GM13976 (cell line): Measurements from ENCODE around the gene SELENOS.

Experiments used
- DNase-seq: peaks from one replicate; pipeline ENCODE4 v3.0.0; 2012; ENCODE audit warnings: low spot score
- in situ Hi-C: fragments of 300-500 bp; cut with MboI; formaldehyde crosslinking; loops from one replicate; pipeline ENCODE4 v1.12.0; 2022; ENCODE audit warnings: low sequenced_read_pairs, mixed read lengths, inconsistent platforms; ENCODE audit not compliant: unreplicated experiment
- TF ChIP-seq, protein P1 (sequence below): IDR thresholded peaks from 2 replicates; pipeline ENCODE4 v1.5.1; 2012; ENCODE audit warnings: borderline replicate concordance, mild to moderate bottlenecking; ENCODE audit not compliant: insufficient read depth; ENCODE audit errors: extremely low read depth, missing control alignments, control extremely low read depth

Gene SELENOS

DNA sequence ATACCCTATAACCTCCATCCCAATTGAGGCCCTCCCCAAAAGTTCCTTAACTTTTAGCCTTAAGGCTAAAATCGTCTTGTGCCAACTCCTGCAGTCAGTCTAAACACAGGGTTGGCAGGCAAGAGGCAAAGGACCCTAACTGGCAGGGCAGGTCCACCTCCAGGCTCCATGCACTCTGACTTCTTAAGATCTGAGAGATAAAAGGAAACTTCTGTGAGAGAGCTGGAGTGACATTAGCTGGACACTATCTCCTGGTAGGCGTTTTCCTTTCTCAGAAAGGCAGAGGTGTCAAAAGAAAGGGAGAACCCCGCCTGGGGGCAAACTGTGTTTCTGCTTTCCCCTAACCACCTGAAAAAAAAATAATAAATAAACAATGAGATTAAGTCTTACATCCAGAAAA lies 29.0 kb downstream of the SELENOS start:
- in situ Hi-C loops = no loop called here
- TF ChIP-seq, protein P1, sequence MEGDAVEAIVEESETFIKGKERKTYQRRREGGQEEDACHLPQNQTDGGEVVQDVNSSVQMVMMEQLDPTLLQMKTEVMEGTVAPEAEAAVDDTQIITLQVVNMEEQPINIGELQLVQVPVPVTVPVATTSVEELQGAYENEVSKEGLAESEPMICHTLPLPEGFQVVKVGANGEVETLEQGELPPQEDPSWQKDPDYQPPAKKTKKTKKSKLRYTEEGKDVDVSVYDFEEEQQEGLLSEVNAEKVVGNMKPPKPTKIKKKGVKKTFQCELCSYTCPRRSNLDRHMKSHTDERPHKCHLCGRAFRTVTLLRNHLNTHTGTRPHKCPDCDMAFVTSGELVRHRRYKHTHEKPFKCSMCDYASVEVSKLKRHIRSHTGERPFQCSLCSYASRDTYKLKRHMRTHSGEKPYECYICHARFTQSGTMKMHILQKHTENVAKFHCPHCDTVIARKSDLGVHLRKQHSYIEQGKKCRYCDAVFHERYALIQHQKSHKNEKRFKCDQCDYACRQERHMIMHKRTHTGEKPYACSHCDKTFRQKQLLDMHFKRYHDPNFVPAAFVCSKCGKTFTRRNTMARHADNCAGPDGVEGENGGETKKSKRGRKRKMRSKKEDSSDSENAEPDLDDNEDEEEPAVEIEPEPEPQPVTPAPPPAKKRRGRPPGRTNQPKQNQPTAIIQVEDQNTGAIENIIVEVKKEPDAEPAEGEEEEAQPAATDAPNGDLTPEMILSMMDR = no peak
- no peak for DNase-seq

DNA sequence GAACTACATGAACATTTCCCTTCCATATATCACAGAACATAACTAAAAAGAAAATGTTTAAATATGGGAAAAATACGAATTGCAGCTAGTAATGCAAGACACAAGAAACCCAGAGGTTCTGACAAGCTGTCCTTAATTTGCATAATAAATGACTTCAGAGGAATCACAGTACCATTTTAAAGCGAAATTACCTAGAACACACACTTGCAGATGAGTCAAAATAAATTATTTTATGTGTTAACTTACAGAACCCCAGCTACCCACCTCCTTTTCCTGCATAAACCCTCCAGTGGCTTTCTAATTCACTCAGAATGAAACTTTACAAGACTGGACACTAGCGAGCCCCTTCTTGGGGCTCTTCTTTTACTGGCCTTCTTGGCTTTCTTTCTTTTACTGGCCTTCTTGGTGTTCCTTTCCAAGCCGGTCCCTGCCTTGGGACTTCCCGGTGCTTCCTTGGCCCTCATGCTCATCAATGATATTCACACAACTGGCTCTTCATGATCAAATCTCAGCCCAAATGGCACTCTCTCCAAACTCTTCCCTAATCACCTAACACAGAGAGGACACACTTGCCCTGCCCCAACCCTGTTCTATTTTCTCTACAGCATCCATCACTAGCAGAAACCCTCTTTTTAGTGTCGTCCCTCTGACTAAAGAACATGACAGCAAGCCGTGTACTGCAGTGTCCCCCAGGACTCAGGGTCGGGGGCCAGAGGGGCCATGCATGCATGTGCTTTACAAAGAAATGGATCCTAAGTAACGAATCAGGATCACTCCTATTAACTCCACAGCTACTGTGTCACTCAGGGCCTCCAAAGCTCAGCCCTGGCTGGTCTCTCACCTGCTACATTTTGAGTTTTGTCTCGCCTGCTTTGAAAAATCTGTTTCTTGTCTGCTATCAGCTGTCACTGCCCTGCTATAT lies 30.2 kb downstream of the SELENOS start:
- in situ Hi-C loops = no loop called here
- DNase-seq = no peak

DNA sequence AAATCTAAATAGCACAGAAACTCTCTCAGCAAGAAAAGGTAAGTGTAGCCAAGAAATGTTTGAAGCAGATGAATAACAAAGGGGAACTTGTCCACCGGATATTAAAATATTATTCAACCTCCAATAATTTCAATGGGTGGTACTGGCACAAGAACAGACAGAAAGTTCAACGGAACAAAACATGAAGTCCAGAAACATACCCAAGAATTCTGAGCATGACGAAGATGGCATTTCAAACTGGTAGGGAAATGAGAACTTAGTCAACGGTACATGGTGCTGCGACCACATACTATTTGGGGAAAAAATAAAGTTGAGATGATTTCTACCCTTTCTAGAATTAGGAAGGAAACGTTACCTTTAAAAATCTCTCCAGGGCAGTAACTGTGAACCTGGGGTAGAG lies 30.9 kb downstream of the SELENOS start:
- TF ChIP-seq, protein P1 = no peak
- in situ Hi-C loops = no loop called here
- no peak for DNase-seq

More for the DNA sequence above, 30.2 kb downstream of the SELENOS start:
- TF ChIP-seq, protein P1 = no peak

DNA sequence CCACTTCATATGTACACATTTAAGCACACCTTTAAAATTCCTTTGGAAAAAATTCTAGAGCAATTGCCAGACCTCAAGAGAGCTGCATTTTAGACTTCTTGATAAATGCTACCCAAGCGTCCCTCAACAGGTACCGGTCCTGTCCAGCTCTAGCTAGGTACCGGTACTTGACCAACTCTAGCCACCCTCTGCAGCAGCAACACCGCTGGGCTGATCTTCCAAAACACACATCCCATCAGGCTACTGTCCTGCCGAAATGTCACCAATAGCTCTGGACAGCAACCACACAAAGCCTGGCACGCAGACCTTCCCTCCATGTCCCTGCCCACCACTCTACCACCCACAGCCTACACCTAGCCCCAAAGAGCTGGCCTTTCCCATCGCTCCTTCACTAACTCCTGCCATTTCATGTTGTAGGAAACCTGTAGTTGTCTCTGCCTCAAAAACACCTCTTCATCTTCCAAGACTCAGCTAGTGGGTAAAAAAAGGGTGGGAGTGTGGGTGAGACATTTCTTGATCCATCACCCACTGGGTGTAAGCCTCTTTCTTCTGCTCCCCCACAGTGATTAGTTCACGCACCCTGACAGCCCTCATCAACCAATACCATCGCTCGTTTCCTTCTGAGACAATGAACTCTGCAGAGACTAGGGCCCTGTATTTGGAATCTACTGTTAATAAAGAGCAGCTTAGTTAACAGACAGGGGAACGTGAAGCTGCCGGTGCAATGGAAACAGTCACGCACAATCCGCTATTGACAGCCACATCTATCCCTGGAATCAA lies 32.2 kb downstream of the SELENOS start:
- DNase-seq = no peak
- in situ Hi-C loops = no loop called here

DNA sequence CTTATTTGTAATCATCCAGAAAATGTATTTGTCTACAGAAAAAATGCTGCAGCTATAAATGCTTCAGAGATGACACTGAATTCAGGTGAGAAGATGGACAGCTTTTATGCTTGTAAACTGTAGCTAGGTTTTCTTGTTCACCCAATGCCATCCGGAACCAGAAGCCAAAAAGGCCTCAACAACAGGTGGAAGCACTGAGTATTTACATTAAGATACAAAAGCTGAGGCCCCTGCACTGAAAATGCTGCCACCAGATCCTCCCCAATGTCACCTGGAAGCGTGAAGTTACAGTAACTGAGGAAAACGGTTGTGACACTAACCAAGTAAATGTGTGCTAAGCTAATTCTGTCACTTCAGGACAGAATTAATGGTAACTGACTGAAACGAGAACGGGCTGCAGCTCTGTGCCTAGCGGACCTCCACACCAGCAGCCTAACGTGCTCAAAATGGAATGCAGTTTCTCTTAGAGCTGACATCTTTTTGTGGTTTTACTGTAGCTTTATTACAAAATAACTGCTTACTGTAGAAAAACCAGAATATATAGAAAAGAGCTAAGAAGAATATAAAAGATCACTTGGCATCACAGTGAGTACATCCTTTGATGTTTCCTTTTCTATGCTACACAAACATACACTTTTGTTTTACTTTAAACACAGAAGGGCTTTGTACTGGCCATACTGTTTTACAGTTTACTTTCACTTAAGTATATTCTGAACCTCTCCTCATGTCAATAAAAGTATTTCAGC lies 33.1 kb downstream of the SELENOS start:
- in situ Hi-C loops = no loop called here
- TF ChIP-seq, protein P1 = no peak

More for the DNA sequence above, 32.2 kb downstream of the SELENOS start:
- TF ChIP-seq, protein P1 = no peak

DNA sequence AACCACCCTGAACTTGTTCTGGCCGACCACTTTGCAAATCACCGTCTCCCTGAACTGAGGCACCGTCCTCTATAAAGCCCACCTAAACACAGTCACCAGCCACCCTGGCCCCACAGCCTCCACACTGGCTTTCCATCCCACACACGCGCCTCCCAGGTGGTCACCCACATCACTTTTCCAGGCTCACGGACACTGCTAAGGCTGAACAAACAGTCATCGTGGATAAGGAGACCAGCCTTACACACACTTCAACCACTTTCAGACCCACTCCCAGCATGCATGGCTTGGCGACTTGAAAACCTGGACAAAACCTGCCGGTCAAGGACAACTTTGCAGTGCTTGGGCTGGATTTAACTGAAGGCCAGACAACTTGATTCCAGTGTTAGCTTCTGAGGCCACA lies 33.9 kb downstream of the SELENOS start:
- TF ChIP-seq, protein P1 = no peak
- no peak for DNase-seq
- in situ Hi-C loops = no loop called here

More for the DNA sequence above, 33.1 kb downstream of the SELENOS start:
- no peak for DNase-seq
